Hepatocyte (in vitro differentiated cells): Measurements from ENCODE around the gene NRG3. TPM values are rescaled to one million over a fixed set of nuclear protein-coding genes. Genes with fewer than 3 reads are reported as not detected.

ENCODE experiments used
- DNase-seq: peaks from one replicate; pipeline ENCODE4 v3.0.0-alpha.2; 2016; ENCODE audit warnings: low spot score
- H2AFZ ChIP-seq: fragments of 200-600 bp; sonication (generic); 2 replicates; pipeline ENCODE4 v1.6.0; 2016; ENCODE audit warnings: antibody characterized with exemption, mild to moderate bottlenecking
- H3K27ac ChIP-seq: fragments of 200-600 bp; sonication (generic); 2 replicates; pipeline ENCODE4 v1.5.1; 2016; ENCODE audit warnings: mild to moderate bottlenecking
- H3K27me3 ChIP-seq: fragments of 200-600 bp; sonication (generic); 2 replicates; pipeline ENCODE4 v1.6.1; 2016
- H3K36me3 ChIP-seq: fragments of 200-600 bp; sonication (generic); replicated peaks from 2 replicates; pipeline ENCODE4 v1.5.1; 2016; ENCODE audit warnings: low read depth; ENCODE audit not compliant: insufficient read depth
- H3K4me1 ChIP-seq: fragments of 200-600 bp; sonication (generic); 2 replicates; pipeline ENCODE4 v1.5.1; 2016; ENCODE audit warnings: mild to moderate bottlenecking, moderate library complexity; ENCODE audit not compliant: insufficient read depth
- H3K4me2 ChIP-seq: fragments of 200-600 bp; sonication (generic); 2 replicates; pipeline ENCODE4 v1.6.0; 2016
- H3K4me3 ChIP-seq: fragments of 200-600 bp; sonication (generic); 2 replicates; pipeline ENCODE4 v1.5.1; 2016; ENCODE audit warnings: mild to moderate bottlenecking
- H3K79me2 ChIP-seq: fragments of 200-600 bp; sonication (generic); 2 replicates; pipeline ENCODE4 v1.6.0; 2017; ENCODE audit warnings: mild to moderate bottlenecking
- H3K9me2 ChIP-seq: fragments of 200-600 bp; sonication (generic); replicated peaks from 2 replicates; pipeline ENCODE4 v1.6.0; 2017; ENCODE audit warnings: mild to moderate bottlenecking; ENCODE audit not compliant: insufficient read depth
- H3K9me3 ChIP-seq: fragments of 200-600 bp; sonication (generic); 2 replicates; pipeline ENCODE4 v1.5.1; 2016; ENCODE audit warnings: low read depth, mild to moderate bottlenecking
- H4K20me1 ChIP-seq: fragments of 200-600 bp; sonication (generic); 2 replicates; pipeline ENCODE4 v1.6.0; 2016; ENCODE audit warnings: mild to moderate bottlenecking; ENCODE audit not compliant: insufficient read depth, poor library complexity, severe bottlenecking
- CTCF ChIP-seq: fragments of 200-600 bp; sonication (generic); IDR thresholded peaks from 2 replicates; pipeline ENCODE4 v1.5.1; 2016; ENCODE audit warnings: antibody characterized with exemption, mild to moderate bottlenecking; ENCODE audit not compliant: poor library complexity
- EZH2 ChIP-seq: fragments of 200-600 bp; sonication (generic); IDR thresholded peaks from 2 replicates; pipeline ENCODE4 v1.6.1; 2016; ENCODE audit warnings: antibody characterized with exemption, mild to moderate bottlenecking, borderline replicate concordance
- EZH2phosphoT487 ChIP-seq: fragments of 200-600 bp; sonication (generic); IDR thresholded peaks from one replicate; pipeline ENCODE4 v1.6.1; 2018; ENCODE audit warnings: antibody characterized with exemption, mild to moderate bottlenecking, low read depth, moderate library complexity; ENCODE audit not compliant: unreplicated experiment, severe bottlenecking
- WGBS: methylation state at CpG from one replicate; pipeline ENCODE4 v1.1.6; 2016; ENCODE audit warnings: low lambda C conversion rate; ENCODE audit errors: missing lambda C conversion rate; 5-methylcytosine and 5-hydroxymethylcytosine counted together
- polyA plus RNA-seq: library from polyadenylated mRNA; unstranded; fragments of >200 nt; fragmentation: Nextera tagmentation; extraction: Ambion mirVana; gene quantifications from 2 replicates; pipeline ENCODE4 v1.2.1, GENCODE V29; 2016
- total RNA-seq: library from RNA; depleted of rRNA; stranded (reverse); fragments of >200 nt; gene quantifications from 2 replicates; pipeline ENCODE4 v1.2.3, GENCODE V29; 2014

NRG3 gene
- total and polyA plus RNA-seq, 2 experiments from 2014 or later, result 0.57 to 2.0 TPM

GRCh38 chr10:82171899-82172298 lies 296.9 kb downstream of the NRG3 start:
- no peak for TF ChIP-seq EZH2phosphoT487
- TF ChIP-seq CTCF, result no peak
- TF ChIP-seq EZH2, result no peak
- no peaks in the 10 kb centered on the region for H3K36me3 ChIP-seq
- WGBS, result 88% methylated on average over 3 of the region's 3 CpGs
- H3K4me3 ChIP-seq, result no peak overlapping the region
- no peaks in the 10 kb centered on the region for H3K9me3 ChIP-seq
- no peaks in the 10 kb centered on the region for H3K9me2 ChIP-seq
- no peak for DNase-seq
- no peaks in the 10 kb centered on the region for H3K79me2 ChIP-seq
- H3K27me3 ChIP-seq, result no peaks in the 10 kb centered on the region
- no peaks in the 10 kb centered on the region for H3K4me1 ChIP-seq
- no peak overlapping the region for H3K4me2 ChIP-seq
- no peaks in the 10 kb centered on the region for H4K20me1 ChIP-seq
- H2AFZ ChIP-seq, result no peak overlapping the region
- no peak overlapping the region for H3K27ac ChIP-seq

DNA sequence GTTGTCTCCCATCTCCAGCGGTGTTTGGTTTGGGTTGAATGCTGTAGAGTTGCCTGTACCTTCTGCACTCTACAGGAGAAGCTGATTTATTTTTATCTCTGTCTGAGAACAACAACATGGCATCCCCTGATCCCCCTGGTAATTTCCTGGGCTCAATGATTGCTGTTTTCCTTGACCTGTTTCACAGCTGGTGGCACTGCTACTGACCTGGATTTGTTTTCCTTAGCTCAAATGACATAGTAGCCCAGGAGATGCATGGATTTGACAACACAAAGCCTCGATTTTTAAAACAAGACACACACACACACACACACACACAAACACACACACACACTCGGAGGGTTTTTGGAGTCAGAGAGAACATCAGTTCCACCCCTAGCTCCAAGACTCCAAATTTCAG lies 301.6 kb downstream of the NRG3 start:
- Histone ChIP-seq H3K4me1 (no peaks in the 10 kb centered on the region), H3K4me3 (no peak overlapping the region), H3K27me3 (no peaks in the 10 kb centered on the region), H3K9me3 (no peaks in the 10 kb centered on the region), H3K36me3 (no peaks in the 10 kb centered on the region), H3K4me2 (no peak overlapping the region), H3K27ac (no peak overlapping the region), H3K79me2 (no peaks in the 10 kb centered on the region), H4K20me1 (no peaks in the 10 kb centered on the region), H3K9me2 (no peaks in the 10 kb centered on the region), H2AFZ (no peak overlapping the region)
- 74% methylated on average over 3 of the region's 3 CpGs for WGBS
- TF ChIP-seq EZH2phosphoT487, result no peak
- no peak for TF ChIP-seq CTCF
- TF ChIP-seq EZH2, result no peak
- DNase-seq, result no peak

DNA sequence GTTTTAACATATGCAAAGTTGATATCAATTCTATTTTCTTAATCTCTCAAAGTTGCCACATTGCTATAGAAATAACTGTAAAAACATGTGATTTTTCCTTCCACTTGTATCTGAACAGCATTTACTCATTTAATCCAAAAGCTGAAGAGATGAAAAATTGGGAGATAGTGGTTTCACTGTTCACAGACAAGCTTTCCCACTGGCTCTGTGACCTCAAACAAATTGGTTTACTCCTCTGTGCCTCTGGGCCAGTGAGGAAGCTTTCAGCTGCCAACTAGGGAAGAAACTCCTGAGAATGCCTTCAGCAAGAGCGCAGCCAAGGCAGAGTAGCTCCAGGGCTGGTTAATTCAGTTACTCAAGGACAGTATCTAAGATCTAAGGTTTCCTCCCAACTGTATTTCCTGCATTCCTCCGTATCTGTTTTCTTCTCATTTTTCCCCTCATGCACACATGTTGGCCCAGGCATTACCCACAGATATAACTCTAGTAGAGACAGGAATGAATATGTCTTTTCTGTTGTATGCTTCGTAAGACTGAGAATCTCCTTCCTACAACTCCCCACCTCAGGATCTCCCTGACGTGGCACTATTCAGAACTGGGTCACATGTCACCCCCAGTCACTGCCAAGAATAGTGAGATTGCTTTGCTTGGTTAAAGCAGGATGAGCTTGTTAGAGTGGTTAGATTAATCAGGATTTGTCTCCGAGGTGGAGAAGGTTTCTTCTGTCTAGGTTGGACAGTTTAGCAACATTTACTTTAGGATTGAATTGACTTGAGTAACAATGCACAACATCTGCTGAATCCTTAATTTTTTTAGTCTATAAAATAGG lies 315.7 kb downstream of the NRG3 start:
- Histone ChIP-seq H3K4me2 (no peak overlapping the region), H3K36me3 (no peaks in the 10 kb centered on the region), H3K9me3 (no peaks in the 10 kb centered on the region), H3K27me3 (no peaks in the 10 kb centered on the region), H3K79me2 (no peaks in the 10 kb centered on the region), H3K9me2 (no peaks in the 10 kb centered on the region), H2AFZ (no peak overlapping the region), H3K4me3 (no peak overlapping the region), H3K4me1 (no peaks in the 10 kb centered on the region), H3K27ac (no peak overlapping the region), H4K20me1 (no peaks in the 10 kb centered on the region)
- TF ChIP-seq EZH2phosphoT487, result no peak
- TF ChIP-seq EZH2, result no peak
- TF ChIP-seq CTCF, result no peak
- no peak for DNase-seq
- WGBS, result 76% methylated on average over 5 of the region's 5 CpGs
